HepG2 (cell line): Measurements from ENCODE around the gene DDX24. TPM values are rescaled to one million over a fixed set of nuclear protein-coding genes. Genes with fewer than 3 reads are reported as not detected.

ENCODE experiments used
- CHCHD3 ChIP-seq: sonication (generic); formaldehyde crosslinking; IDR thresholded peaks from 2 replicates; pipeline ENCODE4 v1.8.0; 2022; ENCODE audit warnings: mild to moderate bottlenecking, missing genetic modification reagents, moderate library complexity
- CHD2 ChIP-seq: IDR thresholded peaks from 2 replicates; pipeline ENCODE4 v1.6.1; 2011; ENCODE audit warnings: low read depth, low read length, improper control_type of control experiment
- EEA1 ChIP-seq: sonication (generic); formaldehyde crosslinking; IDR thresholded peaks from 2 replicates; pipeline ENCODE4 v1.5.1; 2020; ENCODE audit warnings: mild to moderate bottlenecking, missing genetic modification reagents, borderline replicate concordance
- HOXA7 ChIP-seq: sonication (generic); formaldehyde crosslinking; IDR thresholded peaks from 2 replicates; pipeline ENCODE4 v1.8.1; 2022; ENCODE audit warnings: mild to moderate bottlenecking, missing genetic modification reagents, moderate library complexity
- MEIS2 ChIP-seq: sonication (generic); formaldehyde crosslinking; IDR thresholded peaks from 2 replicates; pipeline ENCODE4 v1.9.0; 2021; ENCODE audit warnings: mild to moderate bottlenecking, missing genetic modification reagents
- MTA1 ChIP-seq: sonication (generic); formaldehyde crosslinking; IDR thresholded peaks from 2 replicates; pipeline ENCODE4 v1.4.0; 2020; ENCODE audit warnings: missing genetic modification reagents, mild to moderate bottlenecking, borderline replicate concordance
- MZF1 ChIP-seq: sonication (generic); formaldehyde crosslinking; IDR thresholded peaks from 2 replicates; pipeline ENCODE4 v1.8.1; 2023; ENCODE audit warnings: mild to moderate bottlenecking, missing genetic modification reagents, borderline replicate concordance
- TEAD2 ChIP-seq: sonication (generic); formaldehyde crosslinking; IDR thresholded peaks from 2 replicates; pipeline ENCODE4 v1.9.0; 2021; ENCODE audit warnings: missing genetic modification reagents
- ZFY ChIP-seq: sonication (generic); formaldehyde crosslinking; IDR thresholded peaks from 2 replicates; pipeline ENCODE4 v1.4.0; 2020; ENCODE audit warnings: missing genetic modification reagents
- ZNF605 ChIP-seq: sonication (generic); formaldehyde crosslinking; IDR thresholded peaks from 2 replicates; pipeline ENCODE4 v1.8.0; 2022; ENCODE audit warnings: mild to moderate bottlenecking, missing genetic modification reagents
- polyA plus RNA-seq, 8 experiments: library from polyadenylated mRNA; depleted of rRNA in 3 of 8; stranded (reverse) in 7 of 8; unstranded in 1 of 8; fragments of >200 nt; fragmentation: Illumina TruSeq in 4 of 8; extraction: Trizol in 4 of 8; gene quantifications; 2 replicates each; pipeline versions ENCODE4 v1.2.1 to v1.2.3, GENCODE V29; 2011 to 2016; ENCODE audit warnings: low read depth in 4 of 8, missing spikeins in 1 of 8, mixed read lengths in 1 of 8; ENCODE audit not compliant: insufficient read depth in 1 of 8
- total RNA-seq, 5 experiments: library from RNA; depleted of rRNA; stranded (reverse); fragments of >200 nt; fragmentation: Illumina TruSeq; extraction: Trizol; gene quantifications; 2 replicates each; pipeline ENCODE4 v1.2.3, GENCODE V29; 2016; ENCODE audit warnings: low read depth in 1 of 5
- TF ChIP-seq, protein P1 (sequence below): sonication (generic); formaldehyde crosslinking; IDR thresholded peaks from 2 replicates; pipeline ENCODE4 v1.8.1; 2023; ENCODE audit warnings: mild to moderate bottlenecking, moderate library complexity, missing genetic modification reagents
- TF ChIP-seq, protein P2 (sequence below): sonication (generic); formaldehyde crosslinking; IDR thresholded peaks from 2 replicates; pipeline ENCODE4 v1.8.1; 2023; ENCODE audit warnings: mild to moderate bottlenecking, inconsistent platforms, moderate library complexity, missing genetic modification reagents, borderline replicate concordance
- TF ChIP-seq, protein P3 (sequence below): IDR thresholded peaks from 2 replicates; pipeline ENCODE4 v1.6.1; 2016; ENCODE audit warnings: missing compliant biosample characterization, missing genetic modification reagents, borderline replicate concordance
- TF ChIP-seq, protein P4 (sequence below): sonication (generic); formaldehyde crosslinking; IDR thresholded peaks from 2 replicates; pipeline ENCODE4 v1.4.0; 2020; ENCODE audit warnings: missing genetic modification reagents
- TF ChIP-seq, protein P5 (sequence below): IDR thresholded peaks from 2 replicates; pipeline ENCODE4 v1.4.0; 2020; ENCODE audit warnings: mild to moderate bottlenecking, missing genetic modification reagents

DDX24 gene
- total and polyA plus RNA-seq, 2 of the 13 experiments (the other 11 are each of a cell fraction or from before 2014, with no cell fraction given): 67.3 to 149 TPM

DNA sequence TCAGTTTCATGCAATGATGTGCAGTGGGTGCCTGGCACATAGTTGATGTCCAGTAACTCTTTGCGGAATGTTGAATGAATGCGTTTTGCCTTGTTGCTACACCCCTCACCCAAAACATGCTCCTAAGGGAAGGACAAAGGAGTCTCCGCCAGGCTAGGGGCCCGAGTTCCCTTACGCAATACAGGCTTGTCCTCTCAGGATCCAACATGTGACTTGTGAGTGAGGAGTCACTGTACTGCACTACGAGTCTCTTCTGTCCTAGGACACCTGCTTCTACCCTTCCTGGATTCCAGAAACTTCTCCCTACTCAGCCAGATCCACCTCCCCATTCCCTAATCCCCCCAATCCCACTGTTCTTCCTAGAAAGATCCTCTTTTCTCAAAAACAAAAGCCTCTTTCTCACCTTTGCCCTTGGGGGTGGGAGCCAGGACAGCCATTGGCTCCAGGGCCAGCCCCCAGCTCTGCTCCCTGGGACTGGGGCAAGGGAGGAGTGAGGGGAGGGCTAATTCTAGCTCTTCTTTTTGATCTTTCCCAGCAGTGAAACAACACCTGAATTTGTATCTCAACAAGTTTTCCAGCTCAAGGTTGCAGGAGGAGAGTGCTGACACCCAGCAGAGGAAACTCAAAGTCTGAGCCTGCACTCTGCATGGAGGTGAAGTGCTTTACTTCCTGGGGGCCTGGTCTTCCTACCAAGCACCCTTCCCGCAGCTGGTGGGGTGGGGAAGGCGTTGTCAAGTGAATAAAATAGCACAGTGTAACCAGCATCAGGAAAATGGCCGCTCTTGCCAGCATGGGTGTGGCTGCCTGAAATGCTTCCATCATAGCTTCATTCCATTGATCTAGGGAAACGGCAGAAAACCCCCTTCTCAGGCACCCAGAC, 58.2 kb downstream of the DDX24 start (continued):
- TF ChIP-seq MEIS2 (0 out of 2 replicates have a peak, but pooled peaks have one; percentile 5), ZFY (CRISPR knock-in tag) (no peak), MTA1 (no peak), EEA1 (CRISPR knock-in tag) (no peak), ZNF605 (peak; percentile 68; the same call in 1 of the 2 replicates), CHCHD3 (CRISPR knock-in tag) (no peak), CHD2 (no peak), HOXA7 (CRISPR knock-in tag) (no peak), MZF1 (CRISPR knock-in tag) (no peak), TEAD2 (CRISPR knock-in tag) (no peak)
- TF ChIP-seq, protein P1, sequence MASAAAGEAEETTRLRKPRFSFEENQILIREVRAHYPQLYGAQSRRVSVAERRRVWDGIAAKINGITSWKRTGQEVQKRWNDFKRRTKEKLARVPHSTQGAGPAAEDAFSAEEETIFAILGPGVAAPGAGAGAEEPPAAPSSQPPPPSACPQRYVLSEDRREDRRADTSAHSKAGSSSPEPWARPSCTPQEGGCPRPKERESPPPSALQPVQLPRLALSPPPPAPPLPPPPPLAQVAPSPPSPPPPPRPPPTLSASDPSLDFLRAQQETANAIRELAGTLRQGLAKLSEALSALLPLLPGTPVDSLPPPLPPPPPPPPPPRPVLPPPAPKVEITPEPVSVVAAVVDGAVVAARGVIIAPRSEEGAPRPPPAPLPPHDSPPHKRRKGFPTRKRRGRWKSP: 0 out of 2 replicates have a peak, but pooled peaks have one; percentile 52
- TF ChIP-seq, protein P2, sequence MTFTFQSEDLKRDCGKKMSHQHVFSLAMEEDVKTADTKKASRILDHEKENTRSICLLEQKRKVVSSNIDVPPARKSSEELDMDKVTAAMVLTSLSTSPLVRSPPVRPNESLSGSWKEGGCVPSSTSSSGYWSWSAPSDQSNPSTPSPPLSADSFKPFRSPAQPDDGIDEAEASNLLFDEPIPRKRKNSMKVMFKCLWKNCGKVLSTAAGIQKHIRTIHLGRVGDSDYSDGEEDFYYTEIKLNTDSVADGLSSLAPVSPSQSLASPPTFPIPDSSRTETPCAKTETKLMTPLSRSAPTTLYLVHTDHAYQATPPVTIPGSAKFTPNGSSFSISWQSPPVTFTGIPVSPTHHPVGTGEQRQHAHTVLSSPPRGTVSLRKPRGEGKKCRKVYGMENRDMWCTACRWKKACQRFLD: no peak
- TF ChIP-seq, protein P3, sequence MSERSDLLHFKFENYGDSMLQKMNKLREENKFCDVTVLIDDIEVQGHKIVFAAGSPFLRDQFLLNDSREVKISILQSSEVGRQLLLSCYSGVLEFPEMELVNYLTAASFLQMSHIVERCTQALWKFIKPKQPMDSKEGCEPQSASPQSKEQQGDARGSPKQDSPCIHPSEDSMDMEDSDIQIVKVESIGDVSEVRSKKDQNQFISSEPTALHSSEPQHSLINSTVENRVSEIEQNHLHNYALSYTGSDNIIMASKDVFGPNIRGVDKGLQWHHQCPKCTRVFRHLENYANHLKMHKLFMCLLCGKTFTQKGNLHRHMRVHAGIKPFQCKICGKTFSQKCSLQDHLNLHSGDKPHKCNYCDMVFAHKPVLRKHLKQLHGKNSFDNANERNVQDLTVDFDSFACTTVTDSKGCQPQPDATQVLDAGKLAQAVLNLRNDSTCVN: no peak
- TF ChIP-seq, protein P4, sequence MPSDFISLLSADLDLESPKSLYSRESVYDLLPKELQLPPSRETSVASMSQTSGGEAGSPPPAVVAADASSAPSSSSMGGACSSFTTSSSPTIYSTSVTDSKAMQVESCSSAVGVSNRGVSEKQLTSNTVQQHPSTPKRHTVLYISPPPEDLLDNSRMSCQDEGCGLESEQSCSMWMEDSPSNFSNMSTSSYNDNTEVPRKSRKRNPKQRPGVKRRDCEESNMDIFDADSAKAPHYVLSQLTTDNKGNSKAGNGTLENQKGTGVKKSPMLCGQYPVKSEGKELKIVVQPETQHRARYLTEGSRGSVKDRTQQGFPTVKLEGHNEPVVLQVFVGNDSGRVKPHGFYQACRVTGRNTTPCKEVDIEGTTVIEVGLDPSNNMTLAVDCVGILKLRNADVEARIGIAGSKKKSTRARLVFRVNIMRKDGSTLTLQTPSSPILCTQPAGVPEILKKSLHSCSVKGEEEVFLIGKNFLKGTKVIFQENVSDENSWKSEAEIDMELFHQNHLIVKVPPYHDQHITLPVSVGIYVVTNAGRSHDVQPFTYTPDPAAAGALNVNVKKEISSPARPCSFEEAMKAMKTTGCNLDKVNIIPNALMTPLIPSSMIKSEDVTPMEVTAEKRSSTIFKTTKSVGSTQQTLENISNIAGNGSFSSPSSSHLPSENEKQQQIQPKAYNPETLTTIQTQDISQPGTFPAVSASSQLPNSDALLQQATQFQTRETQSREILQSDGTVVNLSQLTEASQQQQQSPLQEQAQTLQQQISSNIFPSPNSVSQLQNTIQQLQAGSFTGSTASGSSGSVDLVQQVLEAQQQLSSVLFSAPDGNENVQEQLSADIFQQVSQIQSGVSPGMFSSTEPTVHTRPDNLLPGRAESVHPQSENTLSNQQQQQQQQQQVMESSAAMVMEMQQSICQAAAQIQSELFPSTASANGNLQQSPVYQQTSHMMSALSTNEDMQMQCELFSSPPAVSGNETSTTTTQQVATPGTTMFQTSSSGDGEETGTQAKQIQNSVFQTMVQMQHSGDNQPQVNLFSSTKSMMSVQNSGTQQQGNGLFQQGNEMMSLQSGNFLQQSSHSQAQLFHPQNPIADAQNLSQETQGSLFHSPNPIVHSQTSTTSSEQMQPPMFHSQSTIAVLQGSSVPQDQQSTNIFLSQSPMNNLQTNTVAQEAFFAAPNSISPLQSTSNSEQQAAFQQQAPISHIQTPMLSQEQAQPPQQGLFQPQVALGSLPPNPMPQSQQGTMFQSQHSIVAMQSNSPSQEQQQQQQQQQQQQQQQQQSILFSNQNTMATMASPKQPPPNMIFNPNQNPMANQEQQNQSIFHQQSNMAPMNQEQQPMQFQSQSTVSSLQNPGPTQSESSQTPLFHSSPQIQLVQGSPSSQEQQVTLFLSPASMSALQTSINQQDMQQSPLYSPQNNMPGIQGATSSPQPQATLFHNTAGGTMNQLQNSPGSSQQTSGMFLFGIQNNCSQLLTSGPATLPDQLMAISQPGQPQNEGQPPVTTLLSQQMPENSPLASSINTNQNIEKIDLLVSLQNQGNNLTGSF (CRISPR knock-in tag): no peak
- TF ChIP-seq, protein P5, sequence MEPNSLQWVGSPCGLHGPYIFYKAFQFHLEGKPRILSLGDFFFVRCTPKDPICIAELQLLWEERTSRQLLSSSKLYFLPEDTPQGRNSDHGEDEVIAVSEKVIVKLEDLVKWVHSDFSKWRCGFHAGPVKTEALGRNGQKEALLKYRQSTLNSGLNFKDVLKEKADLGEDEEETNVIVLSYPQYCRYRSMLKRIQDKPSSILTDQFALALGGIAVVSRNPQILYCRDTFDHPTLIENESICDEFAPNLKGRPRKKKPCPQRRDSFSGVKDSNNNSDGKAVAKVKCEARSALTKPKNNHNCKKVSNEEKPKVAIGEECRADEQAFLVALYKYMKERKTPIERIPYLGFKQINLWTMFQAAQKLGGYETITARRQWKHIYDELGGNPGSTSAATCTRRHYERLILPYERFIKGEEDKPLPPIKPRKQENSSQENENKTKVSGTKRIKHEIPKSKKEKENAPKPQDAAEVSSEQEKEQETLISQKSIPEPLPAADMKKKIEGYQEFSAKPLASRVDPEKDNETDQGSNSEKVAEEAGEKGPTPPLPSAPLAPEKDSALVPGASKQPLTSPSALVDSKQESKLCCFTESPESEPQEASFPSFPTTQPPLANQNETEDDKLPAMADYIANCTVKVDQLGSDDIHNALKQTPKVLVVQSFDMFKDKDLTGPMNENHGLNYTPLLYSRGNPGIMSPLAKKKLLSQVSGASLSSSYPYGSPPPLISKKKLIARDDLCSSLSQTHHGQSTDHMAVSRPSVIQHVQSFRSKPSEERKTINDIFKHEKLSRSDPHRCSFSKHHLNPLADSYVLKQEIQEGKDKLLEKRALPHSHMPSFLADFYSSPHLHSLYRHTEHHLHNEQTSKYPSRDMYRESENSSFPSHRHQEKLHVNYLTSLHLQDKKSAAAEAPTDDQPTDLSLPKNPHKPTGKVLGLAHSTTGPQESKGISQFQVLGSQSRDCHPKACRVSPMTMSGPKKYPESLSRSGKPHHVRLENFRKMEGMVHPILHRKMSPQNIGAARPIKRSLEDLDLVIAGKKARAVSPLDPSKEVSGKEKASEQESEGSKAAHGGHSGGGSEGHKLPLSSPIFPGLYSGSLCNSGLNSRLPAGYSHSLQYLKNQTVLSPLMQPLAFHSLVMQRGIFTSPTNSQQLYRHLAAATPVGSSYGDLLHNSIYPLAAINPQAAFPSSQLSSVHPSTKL (CRISPR knock-in tag): peak; percentile 26; the same call in 1 of the 2 replicates
